ENCODE measurements around the gene TRIO. TPM values are rescaled to one million over a fixed set of nuclear protein-coding genes. Genes with fewer than 3 reads are reported as not detected.

TRIO gene
- total RNA-seq, 1 experiment from 2014 or later: 136 TPM

DNA sequence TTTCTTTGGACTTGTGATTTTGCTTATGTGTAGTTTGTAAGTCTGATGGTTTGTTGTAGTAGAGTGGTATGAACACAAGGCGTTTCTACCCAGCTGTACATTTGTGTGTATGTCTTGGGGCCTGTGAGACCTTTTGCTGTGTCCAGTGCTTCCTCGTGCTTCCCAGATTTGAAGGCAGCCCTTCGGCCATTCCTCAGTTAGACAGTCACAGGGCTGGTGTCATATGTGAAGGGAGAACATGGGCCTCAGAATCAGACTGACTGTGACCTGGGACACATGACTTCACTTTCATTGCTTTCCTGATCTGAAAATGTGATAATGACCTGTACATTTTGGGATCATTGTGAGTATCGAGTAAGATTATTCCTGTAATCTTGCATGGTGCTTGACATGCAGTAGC lies 140.0 kb downstream of the TRIO start:
- no peak for DNase-seq (ENCODE audit: unreplicated experiment)
- CTCF ChIA-PET: interaction anchor here (0.6 kb wide), 1 partner anchor 30 kb away, joined by 5 read pairs; no protein-coding TSS in a partner anchor
- H3K4me3 Mint-ChIP-seq (ENCODE audit: unreplicated experiment): no peak overlapping the region
- H3K27ac Mint-ChIP-seq (ENCODE audit: low read depth, unreplicated experiment): peak overlapping the region; percentile 22
- POLR2A ChIA-PET: interaction anchor here (0.6 kb wide), 1 partner anchor 262 kb away, joined by 3 read pairs; no protein-coding TSS in a partner anchor
- no peaks in the 10 kb centered on the region for H3K27me3 Mint-ChIP-seq (ENCODE audit: insufficient read depth, unreplicated experiment)
- H3K4me1 Mint-ChIP-seq (ENCODE audit: insufficient read depth, unreplicated experiment): peaks cover 7% of the 10 kb centered on the region
- H3K36me3 Mint-ChIP-seq (ENCODE audit: insufficient read depth, unreplicated experiment): peaks cover 28% of the 10 kb centered on the region
- TF ChIP-seq, protein P1, sequence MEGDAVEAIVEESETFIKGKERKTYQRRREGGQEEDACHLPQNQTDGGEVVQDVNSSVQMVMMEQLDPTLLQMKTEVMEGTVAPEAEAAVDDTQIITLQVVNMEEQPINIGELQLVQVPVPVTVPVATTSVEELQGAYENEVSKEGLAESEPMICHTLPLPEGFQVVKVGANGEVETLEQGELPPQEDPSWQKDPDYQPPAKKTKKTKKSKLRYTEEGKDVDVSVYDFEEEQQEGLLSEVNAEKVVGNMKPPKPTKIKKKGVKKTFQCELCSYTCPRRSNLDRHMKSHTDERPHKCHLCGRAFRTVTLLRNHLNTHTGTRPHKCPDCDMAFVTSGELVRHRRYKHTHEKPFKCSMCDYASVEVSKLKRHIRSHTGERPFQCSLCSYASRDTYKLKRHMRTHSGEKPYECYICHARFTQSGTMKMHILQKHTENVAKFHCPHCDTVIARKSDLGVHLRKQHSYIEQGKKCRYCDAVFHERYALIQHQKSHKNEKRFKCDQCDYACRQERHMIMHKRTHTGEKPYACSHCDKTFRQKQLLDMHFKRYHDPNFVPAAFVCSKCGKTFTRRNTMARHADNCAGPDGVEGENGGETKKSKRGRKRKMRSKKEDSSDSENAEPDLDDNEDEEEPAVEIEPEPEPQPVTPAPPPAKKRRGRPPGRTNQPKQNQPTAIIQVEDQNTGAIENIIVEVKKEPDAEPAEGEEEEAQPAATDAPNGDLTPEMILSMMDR (IDR thresholded peaks at IDR 0.05; ENCODE audit: unreplicated experiment): no peak
- no TSS peak for BruUV-seq (replicated peaks)
- intact Hi-C loops (cut with micrococcal nuclease): no loop called here
- no peaks in the 10 kb centered on the region for H3K9me3 Mint-ChIP-seq (ENCODE audit: unreplicated experiment)

DNA sequence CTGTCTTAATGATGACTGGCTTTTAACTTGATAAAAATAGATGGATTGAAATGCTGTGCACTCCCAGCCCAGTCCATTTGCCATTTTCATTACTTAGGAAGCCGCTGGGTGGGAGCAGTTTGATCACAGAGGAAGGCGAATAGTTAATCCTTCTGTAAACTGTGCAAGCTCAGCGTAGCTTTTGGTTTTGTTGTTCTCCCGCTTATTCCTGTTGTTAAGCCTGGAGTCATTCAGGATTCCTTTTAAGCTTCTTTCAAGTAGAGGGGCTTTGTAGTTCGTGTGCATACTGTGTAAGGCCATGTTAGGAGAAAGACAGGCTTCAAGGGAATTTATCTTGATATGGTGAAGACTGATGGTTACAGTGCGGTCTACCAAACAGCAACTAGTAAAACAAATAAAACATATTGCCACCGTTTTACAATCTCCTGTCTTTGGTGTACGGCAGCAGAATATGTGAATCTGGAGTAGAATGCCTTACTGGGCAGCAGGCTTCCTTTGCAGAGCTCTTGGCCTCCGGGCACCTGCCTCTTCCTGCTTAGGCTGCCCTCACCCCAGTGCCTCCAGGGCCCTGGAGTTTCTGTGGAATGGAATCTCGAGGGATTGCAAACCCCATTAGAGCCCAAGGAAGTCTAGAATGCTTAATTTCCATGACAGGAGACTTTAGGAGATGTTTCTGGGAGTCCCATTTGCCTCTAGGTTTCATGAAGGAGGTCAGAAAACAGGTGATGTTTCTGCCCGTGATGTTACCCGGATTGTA lies 141.4 kb downstream of the TRIO start:
- Mint-ChIP-seq H3K9me3 (ENCODE audit: unreplicated experiment) (no peaks in the 10 kb centered on the region), H3K4me1 (ENCODE audit: insufficient read depth, unreplicated experiment) (peaks cover 5% of the 10 kb centered on the region), H3K27ac (ENCODE audit: low read depth, unreplicated experiment) (peak overlapping the region; percentile 52), H3K27me3 (ENCODE audit: insufficient read depth, unreplicated experiment) (no peaks in the 10 kb centered on the region), H3K36me3 (ENCODE audit: insufficient read depth, unreplicated experiment) (peaks cover 36% of the 10 kb centered on the region), H3K4me3 (ENCODE audit: unreplicated experiment) (no peak overlapping the region)
- TF ChIP-seq, protein P1 (IDR thresholded peaks at IDR 0.05; ENCODE audit: unreplicated experiment): no peak
- ChIA-PET POLR2A (no interaction called here), CTCF (interaction anchor here (0.9 to 1.2 kb wide), 3 partner anchors 14 to 297 kb away, joined by 3 to 7 read pairs (median 4); no protein-coding TSS in a partner anchor)
- BruUV-seq (replicated peaks): no TSS peak
- intact Hi-C loops (cut with micrococcal nuclease): no loop called here
- DNase-seq (ENCODE audit: unreplicated experiment): no peak

DNA sequence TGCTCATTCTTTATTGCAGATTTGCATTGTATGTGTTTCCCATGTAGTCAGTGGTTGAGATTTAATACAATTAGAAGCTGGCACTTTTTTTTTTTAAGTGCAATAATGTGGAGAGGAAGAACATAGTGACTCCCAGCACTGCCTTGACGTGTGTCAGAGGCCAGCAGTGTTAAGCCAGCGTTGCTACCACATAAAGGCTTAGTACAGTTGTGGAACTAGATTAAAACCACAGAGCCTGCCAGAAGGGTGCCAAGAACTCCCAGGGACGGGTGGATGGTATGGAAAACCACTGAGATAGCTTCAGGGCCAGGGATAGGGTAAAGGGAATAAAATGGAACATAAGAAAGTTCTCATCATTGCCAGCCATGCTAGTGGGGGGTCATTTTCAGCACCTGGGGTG lies 142.9 kb downstream of the TRIO start:
- H3K4me3 Mint-ChIP-seq (ENCODE audit: unreplicated experiment): no peak overlapping the region
- TF ChIP-seq, protein P1 (IDR thresholded peaks at IDR 0.05; ENCODE audit: unreplicated experiment): no peak
- BruUV-seq (replicated peaks): no TSS peak
- intact Hi-C loops (cut with micrococcal nuclease): no loop called here
- no peak for DNase-seq (ENCODE audit: unreplicated experiment)
- H3K27me3 Mint-ChIP-seq (ENCODE audit: insufficient read depth, unreplicated experiment): no peaks in the 10 kb centered on the region
- H3K9me3 Mint-ChIP-seq (ENCODE audit: unreplicated experiment): no peaks in the 10 kb centered on the region
- H3K27ac Mint-ChIP-seq (ENCODE audit: low read depth, unreplicated experiment): no peak overlapping the region
- ChIA-PET POLR2A (interaction anchor here (0.6 kb wide), 1 partner anchor 1604 kb away, joined by 3 read pairs; no protein-coding TSS in a partner anchor), CTCF (interaction anchor here (0.6 to 2.5 kb wide), 3 partner anchors 15 to 167 kb away, joined by 3 to 9 read pairs (median 3); no protein-coding TSS in a partner anchor)
- peaks cover 27% of the 10 kb centered on the region for H3K36me3 Mint-ChIP-seq (ENCODE audit: insufficient read depth, unreplicated experiment)
- H3K4me1 Mint-ChIP-seq (ENCODE audit: insufficient read depth, unreplicated experiment): peaks cover 5% of the 10 kb centered on the region

DNA sequence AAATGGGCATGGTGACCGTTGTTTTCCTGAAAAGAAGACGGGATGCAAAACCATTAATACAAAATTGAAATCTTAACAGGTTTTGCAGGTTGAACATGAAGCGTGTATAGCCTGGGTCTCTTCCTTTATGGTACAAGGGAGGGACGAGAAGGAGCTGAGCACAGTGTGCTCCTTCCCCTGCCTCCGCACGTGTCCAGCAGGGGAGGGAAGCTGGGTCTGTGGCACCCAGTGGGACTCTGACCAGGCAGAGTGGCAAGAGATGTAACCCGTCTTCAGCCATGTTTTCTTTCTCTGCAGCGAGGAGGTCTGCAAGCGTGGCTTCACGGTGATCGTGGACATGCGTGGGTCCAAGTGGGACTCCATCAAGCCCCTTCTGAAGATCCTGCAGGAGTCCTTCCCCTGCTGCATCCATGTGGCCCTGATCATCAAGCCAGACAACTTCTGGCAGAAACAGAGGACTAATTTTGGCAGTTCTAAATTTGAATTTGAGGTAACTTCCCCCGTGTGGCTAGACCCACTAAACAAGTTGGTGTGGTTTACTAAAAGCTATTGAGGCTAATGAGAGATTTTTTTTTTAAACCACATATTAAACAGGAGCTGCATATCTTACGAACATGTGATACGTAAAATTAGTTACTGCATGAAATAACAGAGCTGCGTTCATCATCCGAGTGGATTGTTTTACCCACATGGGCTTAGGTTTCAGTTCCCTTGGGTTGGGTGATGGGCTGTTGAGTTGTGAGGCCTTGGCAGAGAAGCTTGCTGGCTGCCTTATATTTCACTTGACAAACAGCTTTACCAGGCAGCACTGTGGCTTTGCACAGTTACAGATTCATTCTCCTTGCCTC lies 143.7 kb downstream of the TRIO start:
- TF ChIP-seq, protein P1 (IDR thresholded peaks at IDR 0.05; ENCODE audit: unreplicated experiment): no peak
- no peak for DNase-seq (ENCODE audit: unreplicated experiment)
- no peaks in the 10 kb centered on the region for H3K27me3 Mint-ChIP-seq (ENCODE audit: insufficient read depth, unreplicated experiment)
- no peak overlapping the region for H3K4me3 Mint-ChIP-seq (ENCODE audit: unreplicated experiment)
- H3K4me1 Mint-ChIP-seq (ENCODE audit: insufficient read depth, unreplicated experiment): peaks cover 5% of the 10 kb centered on the region
- POLR2A ChIA-PET: interaction anchor here (0.6 kb wide), 1 partner anchor 1605 kb away, joined by 3 read pairs; no protein-coding TSS in a partner anchor
- H3K36me3 Mint-ChIP-seq (ENCODE audit: insufficient read depth, unreplicated experiment): peaks cover 28% of the 10 kb centered on the region
- no peak overlapping the region for H3K27ac Mint-ChIP-seq (ENCODE audit: low read depth, unreplicated experiment)
- H3K9me3 Mint-ChIP-seq (ENCODE audit: unreplicated experiment): no peaks in the 10 kb centered on the region
- intact Hi-C loops (cut with micrococcal nuclease): no loop called here
- CTCF ChIA-PET: interaction anchor here (0.5 to 2.5 kb wide), 3 partner anchors 16 to 288 kb away, joined by 3 to 9 read pairs (median 3); no protein-coding TSS in a partner anchor
- BruUV-seq (replicated peaks): no TSS peak

Measured in MCF 10A (cell line).